Measurements from ENCODE around the gene ZNF710. TPM values are rescaled to one million over a fixed set of nuclear protein-coding genes. Genes with fewer than 3 reads are reported as not detected.

The ZNF710 gene
- polyA plus RNA-seq, 1 donor from 2014 or later = 10.2 TPM

DNA sequence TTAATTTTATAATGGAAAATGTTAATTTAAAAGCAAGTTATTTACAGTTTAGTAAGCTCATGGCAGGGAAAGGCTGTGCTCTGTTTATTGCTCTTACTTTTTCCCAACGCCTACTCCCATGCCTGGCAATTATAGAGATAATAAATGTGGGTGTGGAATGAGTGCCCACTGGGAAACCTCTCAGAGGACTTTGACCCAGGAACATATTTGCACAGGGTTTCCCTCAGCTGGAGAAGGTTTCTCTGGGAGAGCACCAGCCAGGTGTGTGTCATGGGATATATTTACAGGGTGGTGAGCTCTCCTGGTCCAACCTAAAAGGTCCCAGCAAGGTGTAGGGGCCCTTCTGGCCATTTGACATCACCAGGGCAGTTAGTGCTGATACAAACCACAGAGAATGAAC is 27.9 kb downstream of the ZNF710 start:
- H3F3A ChIP-seq (ENCODE audit: insufficient read depth, low read length, poor library complexity, severe bottlenecking) = no peaks in the 10 kb centered on the region
- H3K27ac ChIP-seq (ENCODE audit: low read length) = no peak overlapping the region
- H3K9ac ChIP-seq (ENCODE audit: low read length) = no peak overlapping the region
- TF ChIP-seq POLR2AphosphoS5 (IDR thresholded peaks at IDR 0.05) (no peak), TAF1 (IDR thresholded peaks at IDR 0.05; ENCODE audit: low read depth) (no peak), MXI1 (conservative IDR thresholded peaks at IDR 0.05; ENCODE audit: poor library complexity, severe bottlenecking) (no peak), RAD21 (conservative IDR thresholded peaks at IDR 0.05) (no peak), EZH2 (IDR thresholded peaks at IDR 0.05; ENCODE audit: borderline replicate concordance, insufficient read depth, low read length, poor library complexity, severe bottlenecking) (no peak), SMC3 (conservative IDR thresholded peaks at IDR 0.05; ENCODE audit: poor library complexity) (no peak), EP300 (conservative IDR thresholded peaks at IDR 0.05; ENCODE audit: poor library complexity, severe bottlenecking) (no peak)
- TF ChIP-seq, protein P1, sequence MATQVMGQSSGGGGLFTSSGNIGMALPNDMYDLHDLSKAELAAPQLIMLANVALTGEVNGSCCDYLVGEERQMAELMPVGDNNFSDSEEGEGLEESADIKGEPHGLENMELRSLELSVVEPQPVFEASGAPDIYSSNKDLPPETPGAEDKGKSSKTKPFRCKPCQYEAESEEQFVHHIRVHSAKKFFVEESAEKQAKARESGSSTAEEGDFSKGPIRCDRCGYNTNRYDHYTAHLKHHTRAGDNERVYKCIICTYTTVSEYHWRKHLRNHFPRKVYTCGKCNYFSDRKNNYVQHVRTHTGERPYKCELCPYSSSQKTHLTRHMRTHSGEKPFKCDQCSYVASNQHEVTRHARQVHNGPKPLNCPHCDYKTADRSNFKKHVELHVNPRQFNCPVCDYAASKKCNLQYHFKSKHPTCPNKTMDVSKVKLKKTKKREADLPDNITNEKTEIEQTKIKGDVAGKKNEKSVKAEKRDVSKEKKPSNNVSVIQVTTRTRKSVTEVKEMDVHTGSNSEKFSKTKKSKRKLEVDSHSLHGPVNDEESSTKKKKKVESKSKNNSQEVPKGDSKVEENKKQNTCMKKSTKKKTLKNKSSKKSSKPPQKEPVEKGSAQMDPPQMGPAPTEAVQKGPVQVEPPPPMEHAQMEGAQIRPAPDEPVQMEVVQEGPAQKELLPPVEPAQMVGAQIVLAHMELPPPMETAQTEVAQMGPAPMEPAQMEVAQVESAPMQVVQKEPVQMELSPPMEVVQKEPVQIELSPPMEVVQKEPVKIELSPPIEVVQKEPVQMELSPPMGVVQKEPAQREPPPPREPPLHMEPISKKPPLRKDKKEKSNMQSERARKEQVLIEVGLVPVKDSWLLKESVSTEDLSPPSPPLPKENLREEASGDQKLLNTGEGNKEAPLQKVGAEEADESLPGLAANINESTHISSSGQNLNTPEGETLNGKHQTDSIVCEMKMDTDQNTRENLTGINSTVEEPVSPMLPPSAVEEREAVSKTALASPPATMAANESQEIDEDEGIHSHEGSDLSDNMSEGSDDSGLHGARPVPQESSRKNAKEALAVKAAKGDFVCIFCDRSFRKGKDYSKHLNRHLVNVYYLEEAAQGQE (IDR thresholded peaks at IDR 0.05; ENCODE audit: borderline replicate concordance) = no peak
- H3K9me3 ChIP-seq (ENCODE audit: low read length) = no peaks in the 10 kb centered on the region
- H3K36me3 ChIP-seq (ENCODE audit: insufficient read depth, low read length) = no peaks in the 10 kb centered on the region
- H3K4me2 ChIP-seq (ENCODE audit: low read length) = no peak overlapping the region
- H3K9me2 ChIP-seq (ENCODE audit: insufficient read depth, low read length) = no peaks in the 10 kb centered on the region
- peaks cover 14% of the 10 kb centered on the region for H3K79me2 ChIP-seq (replicated peaks; ENCODE audit: insufficient read depth, low read length)
- no peaks in the 10 kb centered on the region for H3K27me3 ChIP-seq (ENCODE audit: insufficient read depth, low read depth, low read length)
- H4K20me1 ChIP-seq (ENCODE audit: insufficient read depth) = no peaks in the 10 kb centered on the region
- no peak overlapping the region for H2AFZ ChIP-seq (ENCODE audit: low read depth, low read length)
- H3K4me3 ChIP-seq (ENCODE audit: low read length) = no peak overlapping the region

DNA sequence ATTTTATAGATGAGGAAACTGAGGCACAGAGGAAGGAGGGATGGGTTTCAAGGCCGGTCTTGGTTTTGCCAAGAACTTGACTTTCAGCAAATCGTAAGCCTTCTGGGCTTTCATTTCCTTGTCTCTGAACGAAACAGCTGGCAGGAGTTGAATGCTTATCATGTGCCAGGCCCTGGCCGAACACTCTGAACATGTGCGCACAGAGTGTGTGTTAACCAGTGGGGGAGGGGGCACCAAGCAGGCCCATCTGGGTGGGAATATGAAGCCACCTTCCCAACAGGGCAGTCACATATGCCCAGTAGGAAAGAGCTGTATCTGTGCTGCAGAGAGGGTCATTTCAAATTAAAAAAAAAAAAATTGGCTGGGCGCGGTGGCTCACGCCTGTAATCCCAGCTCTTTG is 29.3 kb downstream of the ZNF710 start:
- Histone ChIP-seq H3K9me3 (ENCODE audit: low read length) (no peaks in the 10 kb centered on the region), H3K4me3 (ENCODE audit: low read length) (no peak overlapping the region), H3K27ac (ENCODE audit: low read length) (no peak overlapping the region), H3K36me3 (ENCODE audit: insufficient read depth, low read length) (no peaks in the 10 kb centered on the region), H3K27me3 (ENCODE audit: insufficient read depth, low read depth, low read length) (no peaks in the 10 kb centered on the region), H3K4me2 (ENCODE audit: low read length) (no peak overlapping the region), H3K9me2 (ENCODE audit: insufficient read depth, low read length) (no peaks in the 10 kb centered on the region), H3F3A (ENCODE audit: insufficient read depth, low read length, poor library complexity, severe bottlenecking) (no peaks in the 10 kb centered on the region), H2AFZ (ENCODE audit: low read depth, low read length) (no peak overlapping the region), H3K9ac (ENCODE audit: low read length) (no peak overlapping the region), H4K20me1 (ENCODE audit: insufficient read depth) (no peaks in the 10 kb centered on the region), H3K79me2 (replicated peaks; ENCODE audit: insufficient read depth, low read length) (peaks cover 14% of the 10 kb centered on the region)
- no peak for TF ChIP-seq MXI1 (conservative IDR thresholded peaks at IDR 0.05; ENCODE audit: poor library complexity, severe bottlenecking)
- TF ChIP-seq TAF1 (IDR thresholded peaks at IDR 0.05; ENCODE audit: low read depth) = no peak
- TF ChIP-seq EZH2 (IDR thresholded peaks at IDR 0.05; ENCODE audit: borderline replicate concordance, insufficient read depth, low read length, poor library complexity, severe bottlenecking) = no peak
- TF ChIP-seq, protein P1 (IDR thresholded peaks at IDR 0.05; ENCODE audit: borderline replicate concordance) = no peak
- no peak for TF ChIP-seq POLR2AphosphoS5 (IDR thresholded peaks at IDR 0.05)
- TF ChIP-seq, protein P2, sequence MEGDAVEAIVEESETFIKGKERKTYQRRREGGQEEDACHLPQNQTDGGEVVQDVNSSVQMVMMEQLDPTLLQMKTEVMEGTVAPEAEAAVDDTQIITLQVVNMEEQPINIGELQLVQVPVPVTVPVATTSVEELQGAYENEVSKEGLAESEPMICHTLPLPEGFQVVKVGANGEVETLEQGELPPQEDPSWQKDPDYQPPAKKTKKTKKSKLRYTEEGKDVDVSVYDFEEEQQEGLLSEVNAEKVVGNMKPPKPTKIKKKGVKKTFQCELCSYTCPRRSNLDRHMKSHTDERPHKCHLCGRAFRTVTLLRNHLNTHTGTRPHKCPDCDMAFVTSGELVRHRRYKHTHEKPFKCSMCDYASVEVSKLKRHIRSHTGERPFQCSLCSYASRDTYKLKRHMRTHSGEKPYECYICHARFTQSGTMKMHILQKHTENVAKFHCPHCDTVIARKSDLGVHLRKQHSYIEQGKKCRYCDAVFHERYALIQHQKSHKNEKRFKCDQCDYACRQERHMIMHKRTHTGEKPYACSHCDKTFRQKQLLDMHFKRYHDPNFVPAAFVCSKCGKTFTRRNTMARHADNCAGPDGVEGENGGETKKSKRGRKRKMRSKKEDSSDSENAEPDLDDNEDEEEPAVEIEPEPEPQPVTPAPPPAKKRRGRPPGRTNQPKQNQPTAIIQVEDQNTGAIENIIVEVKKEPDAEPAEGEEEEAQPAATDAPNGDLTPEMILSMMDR (IDR thresholded peaks at IDR 0.05; ENCODE audit: poor library complexity, severe bottlenecking) = no peak
- TF ChIP-seq EP300 (conservative IDR thresholded peaks at IDR 0.05; ENCODE audit: poor library complexity, severe bottlenecking) = no peak
- TF ChIP-seq SMC3 (conservative IDR thresholded peaks at IDR 0.05; ENCODE audit: poor library complexity) = no peak
- no peak for TF ChIP-seq RAD21 (conservative IDR thresholded peaks at IDR 0.05)

All from neural cell (in vitro differentiated cells).